IMR-90 (cell line): ENCODE results near the gene FUT2. TPM values are rescaled to one million over a fixed set of nuclear protein-coding genes. Genes with fewer than 3 reads are reported as not detected.

ENCODE experiments used
- ATAC-seq: fragments of 200-7000 bp; cut with Tn5 transposase; 2 replicates; pipeline ENCODE4 v1.9.1; 2020; ENCODE audit warnings: low read depth, mild to moderate bottlenecking, moderate library complexity
- BruUV-seq: library from RNA; stranded (reverse); fragments of 400-500 nt; replicated peaks from 2 replicates; lab custom pipeline; 2021; lab: Mats Ljungman, UMichigan
- CTCF ChIA-PET: fragments of 300-600 bp; formaldehyde crosslinking; extraction: SDS; loops from one replicate; lab custom pipeline; 2021; ENCODE audit warnings: antibody characterized with exemption; lab: Yijun Ruan, JAX
- POLR2A ChIA-PET: fragments of 300-600 bp; sonication (Branson Sonifier 250); formaldehyde crosslinking; loops from one replicate; lab custom pipeline; 2022; ENCODE audit warnings: antibody characterized with exemption; ENCODE audit not compliant: unreplicated experiment; lab: Charles Lee
- DNase-seq: peaks from one replicate; pipeline ENCODE4 v3.0.0; 2013
- H2AFZ ChIP-seq: replicated peaks from 2 replicates; pipeline ENCODE3; 2013; ENCODE audit warnings: low read length, mild to moderate bottlenecking; ENCODE audit not compliant: poor library complexity
- H2AK5ac ChIP-seq: 2 replicates; pipeline ENCODE4 v1.6.1; 2013; ENCODE audit warnings: low read depth, low read length, inconsistent platforms
- H2AK9ac ChIP-seq: replicated peaks from 2 replicates; pipeline ENCODE3; 2013; ENCODE audit warnings: mild to moderate bottlenecking, low read depth, low read length, moderate library complexity; ENCODE audit not compliant: poor library complexity
- H2BK120ac ChIP-seq: 2 replicates; pipeline ENCODE4 v1.6.1; 2013; ENCODE audit warnings: low read depth, low read length, inconsistent platforms
- H2BK15ac ChIP-seq: 3 replicates; pipeline ENCODE4 v1.6.1; 2013; ENCODE audit warnings: low read depth, low read length, inconsistent platforms
- H2BK20ac ChIP-seq: 2 replicates; pipeline ENCODE4 v1.6.1; 2013; ENCODE audit warnings: low read depth, mild to moderate bottlenecking, inconsistent platforms, low read length, moderate library complexity
- H2BK5ac ChIP-seq: 2 replicates; pipeline ENCODE4 v1.6.1; 2013; ENCODE audit warnings: mild to moderate bottlenecking, low read depth, low read length, inconsistent platforms; ENCODE audit not compliant: poor library complexity, severe bottlenecking
- H3K14ac ChIP-seq: replicated peaks from 2 replicates; pipeline ENCODE4 v1.6.1; 2013; ENCODE audit warnings: low read depth, low read length, inconsistent platforms
- H3K18ac ChIP-seq: 2 replicates; pipeline ENCODE4 v1.6.1; 2013; ENCODE audit warnings: low read depth, low read length, control low read depth
- H3K23ac ChIP-seq: 2 replicates; pipeline ENCODE4 v1.6.1; 2013; ENCODE audit warnings: low read depth, low read length, inconsistent platforms
- H3K27ac ChIP-seq: 2 replicates; pipeline ENCODE4 v1.5.1; 2013; ENCODE audit warnings: mild to moderate bottlenecking, control low read depth, low read length; ENCODE audit not compliant: insufficient read depth
- H3K27me3 ChIP-seq: 2 replicates; pipeline ENCODE4 v1.6.1; 2013; ENCODE audit warnings: low read length; ENCODE audit not compliant: control insufficient read depth, insufficient read depth
- H3K36me3 ChIP-seq: 2 replicates; pipeline ENCODE4 v1.6.1; 2013; ENCODE audit warnings: low read length, mixed read lengths; ENCODE audit not compliant: control insufficient read depth, insufficient read depth
- H3K4ac ChIP-seq: 2 replicates; pipeline ENCODE4 v1.6.1; 2013; ENCODE audit warnings: low read depth, low read length, inconsistent platforms
- H3K4me1 ChIP-seq: 2 replicates; pipeline ENCODE4 v1.6.1; 2013; ENCODE audit warnings: low read length, mixed read lengths; ENCODE audit not compliant: control insufficient read depth, insufficient read depth
- H3K4me2 ChIP-seq: 2 replicates; pipeline ENCODE4 v1.6.1; 2013; ENCODE audit warnings: low read depth, mild to moderate bottlenecking, control low read depth, low read length, moderate library complexity
- H3K4me3 ChIP-seq: 2 replicates; pipeline ENCODE4 v1.5.1; 2013; ENCODE audit warnings: low read depth, mild to moderate bottlenecking, control low read depth, low read length, moderate library complexity; ENCODE audit not compliant: insufficient read depth
- H3K56ac ChIP-seq: 2 replicates; pipeline ENCODE4 v1.6.1; 2013; ENCODE audit warnings: low read length, inconsistent platforms; ENCODE audit not compliant: insufficient read depth; ENCODE audit errors: extremely low read depth
- H3K79me1 ChIP-seq, 2 experiments: 2 replicates each; pipeline ENCODE4 v1.6.1; 2013; ENCODE audit warnings: low read length in 2 of 2, inconsistent platforms in 1 of 2, low read depth in 1 of 2
- H3K9ac ChIP-seq: 2 replicates; pipeline ENCODE4 v1.6.1; 2013; ENCODE audit warnings: low read depth, low read length, control low read depth
- H3K9me1 ChIP-seq: 2 replicates; pipeline ENCODE4 v1.6.1; 2013; ENCODE audit warnings: low read length, inconsistent platforms; ENCODE audit not compliant: insufficient read depth
- H3K9me3 ChIP-seq: 2 replicates; pipeline ENCODE4 v1.6.1; 2013; ENCODE audit warnings: low read length; ENCODE audit not compliant: control insufficient read depth, insufficient read depth
- H4K20me1 ChIP-seq: 2 replicates; pipeline ENCODE4 v1.6.1; 2013; ENCODE audit warnings: low read length, inconsistent platforms; ENCODE audit not compliant: insufficient read depth
- H4K5ac ChIP-seq: 2 replicates; pipeline ENCODE4 v1.6.1; 2013; ENCODE audit warnings: mild to moderate bottlenecking, low read depth, low read length, control low read depth
- H4K8ac ChIP-seq, 2 experiments: 2 replicates each; pipeline ENCODE4 v1.6.1; 2013; ENCODE audit warnings: low read depth in 2 of 2, low read length in 2 of 2, control low read depth in 1 of 2, inconsistent platforms in 1 of 2
- H4K91ac ChIP-seq: 2 replicates; pipeline ENCODE4 v1.6.1; 2013; ENCODE audit warnings: low read depth, low read length, inconsistent platforms; ENCODE audit not compliant: insufficient read depth
- FOS ChIP-seq: fragments of 150-350 bp; IDR thresholded peaks from 2 replicates; pipeline ENCODE4 v1.6.1; 2016; ENCODE audit warnings: low read depth, low read length
- SMC3 ChIP-seq: fragments of 150-350 bp; IDR thresholded peaks from 2 replicates; pipeline ENCODE4 v1.6.1; 2016; ENCODE audit warnings: low read depth, mild to moderate bottlenecking, antibody characterized with exemption, low read length, moderate library complexity
- WGBS, 2 experiments: methylation state at CpG; one replicate each; pipeline versions ENCODE4 v1.1.5 to v1.1.7; 2013; ENCODE audit warnings: missing lambda C conversion rate in 2 of 2; ENCODE audit not compliant: insufficient read length in 1 of 2; ENCODE audit errors: extremely low coverage in 2 of 2; 5-methylcytosine and 5-hydroxymethylcytosine counted together
- dilution Hi-C: fragments of 300-500 bp; cut with HindIII; formaldehyde crosslinking; loops from one replicate; pipeline ENCODE4 v1.14.3; 2018; ENCODE audit warnings: low sequenced_read_pairs; ENCODE audit not compliant: unreplicated experiment
- in situ Hi-C: fragments of 300-500 bp; cut with MboI; formaldehyde crosslinking; loops from 3 replicates; pipeline ENCODE4 v1.14.3; 2019; ENCODE audit warnings: low sequenced_read_pairs, inconsistent platforms, mixed read lengths
- intact Hi-C: fragments of 100-400 bp; cut with micrococcal nuclease; formaldehyde crosslinking; loops from 2 replicates; pipeline ENCODE4 v1.10.0; 2022
- polyA plus RNA-seq, 3 experiments: library from polyadenylated mRNA; depleted of rRNA; stranded (reverse); fragments of >200 nt; gene quantifications; 2 replicates each; pipeline ENCODE4 v1.2.3, GENCODE V29; 2012; ENCODE audit warnings: low replicate concordance in 1 of 3
- total RNA-seq: library from RNA; depleted of rRNA; stranded (reverse); fragments of >200 nt; gene quantifications from 2 replicates; pipeline ENCODE4 v1.2.3, GENCODE V29; 2012
- TF ChIP-seq, protein P1 (sequence below): fragments of 150-350 bp; IDR thresholded peaks from 2 replicates; pipeline ENCODE4 v1.6.1; 2016; ENCODE audit warnings: low read depth, mild to moderate bottlenecking, low read length, moderate library complexity, borderline replicate concordance

Gene FUT2
- total and polyA plus RNA-seq, 2 of the 4 experiments (the other 2 are of a cell fraction), result not detected

- Histone ChIP-seq H3K79me1 (no peaks in the 10 kb centered on the region), H4K20me1 (peaks cover 5% of the 10 kb centered on the region; the same call in 1 of the 2 replicates), H3K56ac (no peak overlapping the region), H3K27me3 (peaks cover 8% of the 10 kb centered on the region), H3K14ac (no peak overlapping the region), H3K9me3 (no peaks in the 10 kb centered on the region), H4K91ac (no peak overlapping the region), H3K27ac (no peak overlapping the region), H3K4me3 (no peak overlapping the region), H3K36me3 (no peaks in the 10 kb centered on the region), H3K4me2 (no peak overlapping the region), H2AK9ac (no peak overlapping the region), H3K23ac (no peak overlapping the region), H2AFZ (no peak overlapping the region), H2BK15ac (no peak overlapping the region), H4K8ac (no peak overlapping the region), H2BK5ac (no peak overlapping the region), H3K9me1 (peaks cover 7% of the 10 kb centered on the region), H3K4me1 (peaks cover 3% of the 10 kb centered on the region; the same call in 1 of the 2 replicates), H3K9ac (no peak overlapping the region), H3K18ac (no peak overlapping the region), H4K5ac (no peak overlapping the region), H2BK20ac (no peak overlapping the region), H3K4ac (no peak overlapping the region), H2BK120ac (no peak overlapping the region), H2AK5ac (no peak overlapping the region)
- in situ Hi-C loops, result no loop called here
- intact Hi-C loops, result no loop called here
- BruUV-seq, result no TSS peak
- no peak for ATAC-seq
- 79% methylated on average over 2 of the region's 9 CpGs; no CpG with 5 or more reads in 1 of the 2 experiments for WGBS, 2 experiments
- dilution Hi-C loops, result no loop called here
- TF ChIP-seq, protein P1, sequence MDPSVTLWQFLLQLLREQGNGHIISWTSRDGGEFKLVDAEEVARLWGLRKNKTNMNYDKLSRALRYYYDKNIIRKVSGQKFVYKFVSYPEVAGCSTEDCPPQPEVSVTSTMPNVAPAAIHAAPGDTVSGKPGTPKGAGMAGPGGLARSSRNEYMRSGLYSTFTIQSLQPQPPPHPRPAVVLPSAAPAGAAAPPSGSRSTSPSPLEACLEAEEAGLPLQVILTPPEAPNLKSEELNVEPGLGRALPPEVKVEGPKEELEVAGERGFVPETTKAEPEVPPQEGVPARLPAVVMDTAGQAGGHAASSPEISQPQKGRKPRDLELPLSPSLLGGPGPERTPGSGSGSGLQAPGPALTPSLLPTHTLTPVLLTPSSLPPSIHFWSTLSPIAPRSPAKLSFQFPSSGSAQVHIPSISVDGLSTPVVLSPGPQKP, result no peak
- TF ChIP-seq FOS (no peak), SMC3 (no peak)
- no peak for DNase-seq
- CTCF ChIA-PET, result no interaction called here
- POLR2A ChIA-PET, result no interaction called here
These were observed 10.2 kb upstream of the FUT2 start for GRCh38 chr19:48685583-48685982.
